H1 (cell line): ENCODE data around the gene PTDSS2. TPM values are rescaled to one million over a fixed set of nuclear protein-coding genes. Genes with fewer than 3 reads are reported as not detected.

ENCODE experiments used
- CBX8 ChIP-seq: fragments of 300-800, 300-1000 bp; sonication (generic); IDR thresholded peaks from 2 replicates; pipeline ENCODE4 v1.7.1; 2016; ENCODE audit warnings: low read depth, low read length, borderline replicate concordance
- CHD2 ChIP-seq: IDR thresholded peaks from 2 replicates; pipeline ENCODE4 v1.6.1; 2012; ENCODE audit warnings: low read length, improper control_type of control experiment
- KDM5A ChIP-seq: fragments of 200-600 bp; IDR thresholded peaks from 2 replicates; pipeline ENCODE4 v1.7.1; 2012; ENCODE audit warnings: mild to moderate bottlenecking, low read length, inconsistent platforms, mixed read lengths
- POLR2AphosphoS5 ChIP-seq: IDR thresholded peaks from 2 replicates; pipeline ENCODE4 v1.6.1; 2011; ENCODE audit warnings: low read depth, low read length
- RFX5 ChIP-seq: IDR thresholded peaks from 2 replicates; pipeline ENCODE4 v1.6.1; 2011; ENCODE audit warnings: low read depth, low read length, improper control_type of control experiment, borderline replicate concordance
- polyA plus RNA-seq, 7 experiments: library from polyadenylated mRNA; depleted of rRNA in 3 of 7; stranded (reverse) in 5 of 7; unstranded in 2 of 7; fragments of >200 nt in 5 of 7; fragments of 200-250 nt in 2 of 7; gene quantifications; 1 replicate in 5 of 7; 2 replicates in 1 of 7; 4 replicates in 1 of 7; pipeline versions ENCODE4 v1.2.1 to v1.2.3, GENCODE V29; 2011 to 2013; ENCODE audit warnings: missing spikeins in 2 of 7, mixed read lengths in 2 of 7
- total RNA-seq: library from RNA; stranded (reverse); fragmentation: NEBNext Ultra II Directional; extraction: Animal tissue kit (Norgen Biotek cat#: 25700); gene quantifications from 2 replicates; pipeline ENCODE4 v1.2.1, GENCODE V29; 2021

Gene PTDSS2
- total and polyA plus RNA-seq, 2 of the 8 experiments (the other 6 are each of a cell fraction or from before 2014, with no cell fraction given), result 48.7 to 68.2 TPM

GRCh38 chr11:459511-460220, 9.6 kb downstream of the PTDSS2 start (continued):
- TF ChIP-seq CBX8 (no peak), POLR2AphosphoS5 (no peak), CHD2 (no peak), RFX5 (no peak), KDM5A (no peak)
